SK-N-MC (cell line): ENCODE data around the gene LTK.

ENCODE experiments used
- DNase-seq: peaks from one replicate; pipeline ENCODE4 v3.0.0-alpha.2; 2011; ENCODE audit warnings: low read depth, low spot score
- H3K27ac ChIP-seq: fragments of 200-600 bp; sonication (generic); 2 replicates; pipeline ENCODE4 v1.5.1; 2016; ENCODE audit warnings: mixed run types
- H3K36me3 ChIP-seq: fragments of 200-600 bp; sonication (generic); 2 replicates; pipeline ENCODE4 v1.6.1; 2017; ENCODE audit warnings: antibody characterized with exemption, low read length, mixed read lengths; ENCODE audit not compliant: insufficient read depth
- H3K4me3 ChIP-seq: fragments of 200-600 bp; sonication (generic); 2 replicates; pipeline ENCODE4 v1.5.1; 2016
- H3K9ac ChIP-seq: fragments of 200-600 bp; sonication (generic); 2 replicates; pipeline ENCODE4 v1.8.0; 2017; ENCODE audit warnings: mixed run types, mixed read lengths; ENCODE audit not compliant: insufficient read length
- H3K9me3 ChIP-seq: fragments of 200-600 bp; sonication (generic); 2 replicates; pipeline ENCODE4 v1.6.1; 2017; ENCODE audit warnings: low read depth, mild to moderate bottlenecking, antibody characterized with exemption, low read length, moderate library complexity, mixed read lengths
- EZH2 ChIP-seq: fragments of 200-600 bp; sonication (generic); IDR thresholded peaks from one replicate; pipeline ENCODE4 v1.6.1; 2017; ENCODE audit warnings: antibody characterized with exemption
- FOXP2 ChIP-seq: optimal IDR thresholded peaks from 2 replicates; pipeline ENCODE3; 2011; ENCODE audit warnings: mild to moderate bottlenecking, moderate library complexity; ENCODE audit not compliant: insufficient read depth; ENCODE audit errors: extremely low read length, control extremely low read depth
- POLR2AphosphoS5 ChIP-seq: IDR thresholded peaks from 2 replicates; pipeline ENCODE4 v1.6.1; 2012; ENCODE audit warnings: mild to moderate bottlenecking, low read depth, low read length, borderline replicate concordance

Gene LTK

GRCh38 chr15:41494922-41495735 lies 18.5 kb downstream of the LTK start:
- Histone ChIP-seq H3K9ac (no peak overlapping the region), H3K4me3 (no peak overlapping the region), H3K36me3 (no peaks in the 10 kb centered on the region), H3K27ac (no peak overlapping the region), H3K9me3 (no peaks in the 10 kb centered on the region)
- no peak for DNase-seq
- TF ChIP-seq FOXP2, result no peak
- TF ChIP-seq EZH2, result no peak
- TF ChIP-seq POLR2AphosphoS5, result no peak

GRCh38 chr15:41494190-41494921 lies 19.3 kb downstream of the LTK start:
- no peak for TF ChIP-seq POLR2AphosphoS5
- no peak overlapping the region for H3K9ac ChIP-seq
- H3K36me3 ChIP-seq, result no peaks in the 10 kb centered on the region
- H3K27ac ChIP-seq, result no peak overlapping the region
- no peak for DNase-seq
- H3K9me3 ChIP-seq, result no peaks in the 10 kb centered on the region
- peak overlapping the region; percentile 88 for H3K4me3 ChIP-seq

DNA sequence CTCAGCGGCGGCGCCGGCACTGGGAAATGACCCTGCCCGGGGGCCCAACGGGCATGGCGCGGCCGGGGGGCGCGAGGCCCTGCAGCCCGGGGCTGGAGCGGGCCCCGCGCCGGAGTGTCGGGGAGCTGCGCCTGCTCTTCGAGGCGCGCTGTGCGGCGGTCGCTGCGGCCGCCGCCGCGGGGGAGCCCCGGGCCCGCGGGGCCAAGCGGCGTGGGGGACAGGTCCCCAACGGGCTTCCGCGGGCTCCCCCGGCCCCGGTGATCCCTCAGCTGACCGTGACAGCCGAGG lies 19.8 kb downstream of the LTK start:
- Histone ChIP-seq H3K4me3 (peak overlapping the region; percentile 88), H3K27ac (no peak overlapping the region), H3K36me3 (no peaks in the 10 kb centered on the region), H3K9me3 (no peaks in the 10 kb centered on the region), H3K9ac (no peak overlapping the region)
- no peak for TF ChIP-seq POLR2AphosphoS5
- no peak for TF ChIP-seq FOXP2
- no peak for DNase-seq

- peak within 1 kb of the TSS; percentile 77 for H3K9ac ChIP-seq
- peak within 1 kb of the TSS; percentile 88 for H3K4me3 ChIP-seq
- DNase-seq, result no peak
- H3K27ac ChIP-seq, result no peak within 1 kb of the TSS; the same call in 1 of the 2 replicates
- TF ChIP-seq EZH2 (no peak), POLR2AphosphoS5 (peak; percentile 74; the same call in 1 of the 2 replicates)
- no peaks in the 10 kb centered on the region for H3K36me3 ChIP-seq
- no peaks in the 10 kb centered on the region for H3K9me3 ChIP-seq
These were observed 20.3 kb downstream of the LTK start, which contains the start of gene ITPKA for GRCh38 chr15:41493205-41493901. TSS of gene ITPKA (plus strand) at chr15:41493874. CDS start at chr15:41493928, 54 bp downstream.

DNA sequence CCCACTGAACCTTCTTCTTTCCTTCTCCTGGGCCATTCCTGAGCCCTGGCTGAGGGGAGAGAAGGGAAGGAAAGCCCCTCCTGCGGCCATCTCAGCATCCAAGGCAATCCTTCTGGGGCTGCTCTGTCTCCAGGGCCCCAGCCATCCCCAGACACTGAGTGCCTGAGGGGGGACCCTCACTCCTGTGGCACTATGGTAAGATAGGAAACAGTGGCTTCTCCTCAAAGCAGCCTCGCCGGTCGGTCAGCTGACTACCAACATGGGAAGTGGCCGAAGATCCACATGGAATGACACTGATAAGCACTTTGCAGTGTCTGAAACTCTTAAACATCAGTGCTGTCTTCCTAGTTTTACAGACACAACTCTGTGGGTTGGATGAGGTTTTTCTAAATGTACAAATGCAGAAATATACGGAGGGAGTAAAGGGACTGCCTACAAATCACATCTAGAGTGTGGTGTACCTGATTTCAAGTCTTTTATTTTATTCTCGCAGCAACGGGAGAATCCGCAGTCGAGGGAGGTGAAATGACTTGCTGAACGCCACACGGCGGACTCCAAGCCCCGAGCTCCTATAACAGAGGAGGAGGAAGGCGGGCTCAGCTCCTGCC lies 20.9 kb downstream of the LTK start:
- H3K4me3 ChIP-seq, result peak overlapping the region; percentile 88
- H3K9me3 ChIP-seq, result no peaks in the 10 kb centered on the region
- no peak for DNase-seq
- no peak for TF ChIP-seq FOXP2
- no peak for TF ChIP-seq POLR2AphosphoS5
- no peak for TF ChIP-seq EZH2
- H3K27ac ChIP-seq, result no peak overlapping the region
- no peaks in the 10 kb centered on the region for H3K36me3 ChIP-seq
- peak overlapping the region; percentile 77 for H3K9ac ChIP-seq

DNA sequence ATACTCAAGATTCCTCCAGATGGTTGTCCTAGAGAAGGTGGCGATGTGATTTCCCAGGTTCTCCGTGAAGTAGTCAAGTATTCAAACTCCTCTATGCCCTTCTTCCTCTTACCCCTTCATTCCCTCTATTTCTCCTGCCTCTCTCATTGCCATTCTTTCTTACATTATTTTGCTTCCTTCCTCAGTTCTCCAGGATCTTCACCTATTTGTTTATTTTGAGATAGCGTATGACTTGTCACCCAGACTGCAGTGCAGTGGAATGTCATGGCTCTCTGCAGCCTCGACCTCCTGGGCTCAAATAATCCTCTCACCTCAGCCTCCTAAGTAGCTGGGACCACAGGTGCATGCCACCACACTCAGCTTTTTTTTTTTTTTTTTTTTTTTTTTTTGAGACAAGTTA lies 21.7 kb downstream of the LTK start:
- no peak overlapping the region for H3K27ac ChIP-seq
- no peaks in the 10 kb centered on the region for H3K36me3 ChIP-seq
- DNase-seq, result no peak
- H3K9me3 ChIP-seq, result no peaks in the 10 kb centered on the region
- H3K4me3 ChIP-seq, result no peak overlapping the region
- TF ChIP-seq EZH2 (no peak), POLR2AphosphoS5 (no peak), FOXP2 (no peak)
- no peak overlapping the region for H3K9ac ChIP-seq

DNA sequence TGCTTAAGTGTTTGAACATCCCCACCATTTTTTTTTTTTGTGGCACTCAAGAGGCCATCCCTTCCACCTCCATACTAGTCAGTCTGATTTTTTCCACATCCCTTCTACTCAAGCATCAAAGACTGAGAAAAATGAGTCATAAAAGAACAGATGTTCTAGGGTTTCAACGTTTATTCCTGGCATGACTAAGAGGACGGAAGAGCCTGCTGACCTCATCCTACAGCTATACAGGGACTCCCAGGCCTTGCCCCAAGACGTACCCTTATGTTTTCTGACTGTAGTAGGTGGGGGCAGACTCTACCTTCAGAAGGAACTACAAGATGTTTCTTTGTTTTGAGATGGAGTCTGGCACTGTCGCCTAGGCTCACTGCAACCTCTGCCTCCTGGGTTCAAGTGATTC lies 23.3 kb downstream of the LTK start:
- TF ChIP-seq FOXP2 (no peak), EZH2 (no peak), POLR2AphosphoS5 (no peak)
- DNase-seq, result no peak
- no peaks in the 10 kb centered on the region for H3K9me3 ChIP-seq
- no peak overlapping the region for H3K4me3 ChIP-seq
- no peak overlapping the region for H3K27ac ChIP-seq
- H3K36me3 ChIP-seq, result no peaks in the 10 kb centered on the region
- no peak overlapping the region for H3K9ac ChIP-seq

GRCh38 chr15:41489641-41490040 lies 24.0 kb downstream of the LTK start:
- TF ChIP-seq POLR2AphosphoS5 (no peak), EZH2 (no peak), FOXP2 (no peak)
- Histone ChIP-seq H3K9ac (no peak overlapping the region), H3K27ac (no peak overlapping the region), H3K36me3 (no peaks in the 10 kb centered on the region), H3K9me3 (no peaks in the 10 kb centered on the region), H3K4me3 (no peak overlapping the region)
- DNase-seq, result no peak
